T-helper 9 cell (primary cell): ENCODE measurements around the gene MANSC1.
"Not testable (repeated sequence)": the region's sequence is repeated elsewhere in the genome, so short reads cannot be mapped to it uniquely, and the experiment has no call there.

Experiments used
- DNase-seq: peaks from one replicate; pipeline ENCODE4 v3.0.0-alpha.2; 2020

MANSC1 gene

DNA sequence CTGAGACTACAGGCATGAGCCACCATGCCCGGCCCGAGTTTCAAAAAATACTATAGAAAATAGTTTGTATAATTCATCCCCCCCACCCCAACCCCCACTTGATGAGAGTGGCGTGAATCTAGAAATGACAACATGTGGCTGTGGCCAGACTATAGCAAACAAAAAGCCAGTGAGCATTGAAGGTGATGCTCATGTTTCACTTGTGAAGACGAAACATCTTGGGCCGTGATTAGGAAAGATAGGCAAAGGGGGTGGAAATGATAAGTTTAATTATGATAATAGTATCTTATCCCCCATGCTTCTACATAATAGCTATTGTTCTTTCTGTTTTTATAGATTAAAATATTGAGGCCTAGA is 15.4 kb upstream of the MANSC1 start:
- no peak for DNase-seq

DNA sequence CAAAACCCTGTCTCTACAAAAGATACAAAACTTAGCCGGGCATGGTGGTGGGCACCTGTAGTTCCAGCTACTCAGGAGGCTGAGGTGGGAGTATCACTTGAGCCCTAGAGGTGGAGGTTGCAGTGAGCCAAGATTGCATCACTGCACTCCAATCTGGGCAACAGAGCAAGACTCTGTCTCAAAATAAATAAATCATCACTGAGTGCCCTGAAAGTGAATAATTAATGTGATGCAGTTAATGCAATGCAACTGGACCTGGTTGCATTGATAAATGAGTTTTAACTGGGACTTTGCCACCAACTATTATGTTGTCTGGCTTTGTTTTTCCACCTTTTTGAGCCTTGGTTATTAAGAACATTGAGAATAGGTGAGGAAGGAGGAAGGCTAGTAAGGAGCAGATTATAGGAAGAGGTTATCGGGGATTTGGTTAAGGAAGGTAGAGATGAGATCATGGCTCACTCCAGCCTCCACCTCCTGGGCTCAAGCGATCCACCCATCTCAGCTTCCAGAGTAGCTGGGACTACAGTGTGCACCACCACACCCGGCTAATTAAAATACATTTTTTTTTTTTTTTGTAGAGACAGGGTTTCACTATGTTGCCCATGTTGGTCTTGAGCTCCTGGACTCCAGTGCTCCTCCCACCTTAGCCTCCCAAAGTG is 14.9 kb upstream of the MANSC1 start:
- DNase-seq = no peak

DNA sequence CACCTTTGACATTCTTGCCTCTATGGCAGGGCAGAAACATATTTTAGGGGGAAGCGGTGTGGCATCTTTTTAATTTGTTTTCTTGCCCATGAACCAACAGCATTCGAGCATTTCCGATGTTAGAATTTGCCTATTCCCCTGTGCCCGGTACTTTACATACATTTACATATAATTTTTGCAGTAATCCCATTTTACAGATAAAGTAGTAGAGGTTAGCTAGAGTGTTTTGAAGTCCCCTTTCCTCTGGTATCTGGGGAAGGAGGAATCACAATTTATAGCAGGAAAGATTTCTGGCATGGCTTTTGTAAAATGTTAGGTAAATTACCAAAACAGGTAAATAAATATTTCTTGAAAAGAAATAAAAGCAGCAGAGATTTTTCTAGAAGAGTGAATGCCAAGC is 8.5 kb upstream of the MANSC1 start:
- DNase-seq = no peak

DNA sequence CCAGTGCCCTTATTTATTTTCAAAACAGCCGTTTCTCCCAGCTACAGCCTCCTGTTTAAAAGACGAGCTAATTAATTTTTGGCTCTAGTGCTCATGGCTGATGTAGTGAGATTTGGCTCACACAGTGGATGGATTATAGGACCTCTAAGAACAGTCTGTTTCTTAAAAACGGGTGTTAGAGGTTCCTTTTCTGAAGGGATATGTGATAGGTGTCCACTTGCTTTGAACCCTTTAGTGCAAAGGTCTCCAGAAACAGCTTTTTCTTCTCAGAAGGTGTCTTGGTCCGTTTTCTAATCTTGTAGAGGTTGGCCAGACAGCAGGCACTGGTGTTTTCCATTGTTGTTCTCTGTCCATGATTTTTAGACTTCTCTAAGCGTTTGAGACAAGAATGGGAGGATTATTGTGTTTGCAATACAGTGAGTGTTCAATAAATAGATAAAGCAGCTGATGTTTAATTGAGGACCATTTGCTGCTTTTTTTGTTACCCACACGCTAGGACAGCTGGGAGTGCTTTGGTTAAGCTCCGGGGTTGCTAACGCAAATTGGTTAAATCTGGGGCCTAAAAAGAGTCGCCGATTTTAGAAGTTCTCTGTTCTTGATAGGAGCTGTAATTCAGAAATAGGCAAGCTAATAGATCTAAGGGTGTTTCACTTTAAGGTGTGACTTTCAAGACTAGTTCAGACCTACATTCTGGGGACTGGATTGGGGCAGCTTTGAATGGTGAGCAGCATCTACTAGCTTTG is 7.8 kb upstream of the MANSC1 start:
- DNase-seq = no peak

DNA sequence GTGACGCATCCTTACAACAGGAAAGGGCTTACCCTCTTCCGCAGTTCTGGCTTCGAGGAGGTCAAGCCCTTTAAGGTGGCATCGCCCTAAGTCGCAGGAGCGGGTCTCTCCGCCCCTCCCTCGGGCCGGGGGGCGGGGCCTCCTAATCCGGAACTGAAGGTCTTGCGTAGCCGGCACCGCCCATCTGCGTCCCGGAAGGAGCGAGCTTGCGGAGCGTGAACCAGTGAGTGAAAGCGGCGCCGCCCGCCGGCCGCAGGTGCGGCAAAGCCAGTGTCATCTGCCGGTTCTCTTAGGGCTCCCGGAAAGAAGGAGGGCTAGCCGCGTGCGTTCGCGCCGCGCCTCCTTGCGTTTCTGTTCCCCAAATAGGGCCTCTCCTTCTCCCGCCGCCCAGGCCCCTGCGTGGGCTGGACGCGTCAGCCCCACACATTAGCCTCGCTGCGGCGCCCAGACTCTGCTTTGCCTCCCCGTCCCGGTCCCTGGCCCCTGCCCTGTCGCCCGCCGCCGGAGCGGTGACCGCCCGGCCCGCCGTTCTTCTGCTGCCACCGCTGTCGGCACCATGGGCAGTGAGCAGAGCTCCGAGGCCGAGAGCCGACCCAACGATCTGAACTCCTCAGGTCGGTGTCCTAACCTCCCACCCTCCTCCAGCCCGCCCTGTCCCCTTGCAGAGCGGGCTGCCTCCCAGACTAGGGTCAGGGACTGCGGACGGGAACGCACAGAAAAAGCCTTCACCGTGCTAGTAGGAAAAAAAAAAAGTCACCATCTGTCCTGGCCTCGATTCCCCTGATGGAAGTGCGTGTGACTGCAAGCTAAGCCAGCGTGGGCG is 7.1 kb upstream of the MANSC1 start, which contains the start of gene BORCS5:
BORCS5 (plus strand) TSS at position 183 of the 823 bp plus-strand sequence; CDS start at position 557, 374 bp downstream.
- peak; percentile 96 for DNase-seq

DNA sequence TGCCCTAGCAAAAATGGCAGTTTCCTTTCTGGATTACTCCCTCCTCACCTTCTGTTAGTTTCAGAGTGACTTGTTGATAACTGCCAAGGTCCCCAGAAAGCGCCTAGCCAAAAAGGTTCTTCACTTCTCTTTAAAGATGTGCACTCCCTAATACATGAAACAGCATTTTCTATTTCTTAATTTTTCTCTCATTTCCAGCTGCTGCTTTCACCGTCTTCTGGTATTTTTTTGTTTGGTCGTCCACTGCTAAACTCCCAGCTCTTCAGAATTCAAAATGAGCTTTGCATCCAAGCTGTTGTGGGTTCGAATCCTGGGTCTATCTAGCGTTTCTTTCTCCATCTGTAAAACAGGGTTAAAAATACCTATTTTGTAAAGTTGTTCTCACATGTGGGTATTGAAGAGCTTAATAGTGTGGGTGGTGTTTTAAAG is 6.4 kb upstream of the MANSC1 start:
- no peak for DNase-seq

DNA sequence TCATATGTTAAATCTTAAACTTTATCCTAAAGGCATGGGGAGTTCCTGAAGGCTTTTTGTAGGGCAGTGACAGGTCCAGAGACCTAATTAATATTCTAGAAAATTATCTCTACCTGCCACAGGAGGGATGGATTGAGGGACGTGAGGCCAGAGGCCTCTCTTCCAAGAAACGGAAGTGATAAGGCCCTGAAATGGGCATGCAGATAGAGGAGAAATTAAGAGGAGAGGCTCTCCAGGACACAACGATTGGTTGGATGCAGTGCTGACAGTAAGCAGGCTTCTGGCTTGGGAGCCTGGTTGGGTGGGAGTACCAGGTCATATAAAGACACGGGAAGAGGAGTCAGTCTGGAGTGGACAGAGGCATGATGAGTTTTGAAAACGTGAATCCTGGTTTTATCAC is 3.8 kb upstream of the MANSC1 start:
- DNase-seq = no peak

DNA sequence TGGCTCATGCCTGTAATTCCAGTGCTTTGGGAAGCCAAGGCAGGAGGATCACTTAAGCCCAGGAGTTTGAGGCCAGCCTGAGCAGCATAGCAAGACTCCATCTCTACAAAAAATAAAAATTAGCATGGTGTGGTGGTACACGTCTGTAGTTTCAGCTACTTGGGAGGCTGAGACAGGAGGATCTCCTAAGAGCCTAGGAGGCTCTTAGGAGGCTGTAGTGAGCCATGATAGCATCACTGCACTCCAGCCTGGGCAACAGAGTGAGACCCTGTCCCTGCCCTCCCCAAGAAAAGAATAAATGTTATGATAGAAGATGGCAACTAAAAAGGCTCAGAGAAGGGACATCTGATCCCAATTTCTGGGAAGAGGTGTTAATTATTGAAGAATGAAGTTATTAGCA is 3.2 kb upstream of the MANSC1 start:
- no peak for DNase-seq

DNA sequence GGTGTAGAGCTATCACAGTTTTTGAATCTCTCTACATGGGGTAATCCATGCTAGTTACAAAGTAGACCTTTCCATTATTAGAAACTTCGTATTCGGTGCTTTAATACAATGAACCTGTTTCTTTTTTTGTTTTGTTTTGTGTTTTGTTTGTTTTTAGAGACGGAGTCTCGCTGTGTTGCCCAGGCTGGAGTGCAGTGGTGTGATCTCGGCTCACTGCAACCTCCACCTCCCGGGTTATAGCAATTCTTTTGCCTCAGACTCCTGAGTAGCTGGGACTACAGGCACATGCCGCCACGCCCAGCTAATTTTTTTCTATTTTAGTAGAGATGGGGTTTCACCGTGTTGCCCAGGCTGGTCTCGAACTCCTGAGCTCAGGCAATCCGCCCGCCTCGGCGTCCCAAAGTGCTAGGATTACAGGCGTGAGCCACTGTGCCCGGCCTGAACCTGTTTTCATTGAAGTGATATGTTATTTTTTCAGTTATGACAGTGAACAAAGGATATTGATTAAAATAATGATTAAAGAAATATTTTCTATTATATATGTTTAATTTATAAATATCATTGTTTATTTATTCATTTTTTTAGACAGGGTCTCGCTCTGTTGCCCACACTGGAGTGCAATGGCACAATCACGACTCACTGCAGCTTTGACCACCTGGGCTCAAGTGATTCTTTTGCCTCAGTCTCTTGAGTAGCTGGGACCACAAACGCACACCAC is 1.6 kb upstream of the MANSC1 start:
- not testable (repeated sequence) for DNase-seq

DNA sequence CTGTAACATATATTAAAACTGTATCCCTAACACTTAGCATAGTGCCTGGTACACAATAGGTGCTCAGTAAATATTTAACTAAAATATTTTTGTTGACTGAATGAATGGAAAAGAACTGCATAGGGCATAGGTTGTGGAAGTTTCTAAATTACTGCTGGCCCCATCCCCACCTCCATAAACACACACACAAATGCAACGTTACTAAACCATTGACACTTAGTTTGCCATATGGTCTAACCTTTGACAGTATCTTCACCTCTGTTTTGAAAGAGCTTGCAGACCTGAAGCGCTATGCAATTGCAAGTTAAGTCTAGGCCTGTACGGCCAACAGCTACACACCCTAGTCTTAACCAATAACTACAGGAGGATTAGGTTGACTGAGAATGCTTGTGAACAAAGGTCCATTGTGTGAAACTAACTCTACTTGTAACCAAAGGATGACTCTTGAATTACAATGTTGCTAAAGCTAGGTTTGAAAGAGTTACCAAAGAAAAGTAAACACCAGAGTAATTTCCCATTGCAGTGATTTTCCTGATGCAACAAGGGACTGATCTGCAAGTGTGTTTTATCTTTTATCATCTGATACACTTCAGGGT is 924 bp upstream of the MANSC1 start:
- no peak for DNase-seq

DNA sequence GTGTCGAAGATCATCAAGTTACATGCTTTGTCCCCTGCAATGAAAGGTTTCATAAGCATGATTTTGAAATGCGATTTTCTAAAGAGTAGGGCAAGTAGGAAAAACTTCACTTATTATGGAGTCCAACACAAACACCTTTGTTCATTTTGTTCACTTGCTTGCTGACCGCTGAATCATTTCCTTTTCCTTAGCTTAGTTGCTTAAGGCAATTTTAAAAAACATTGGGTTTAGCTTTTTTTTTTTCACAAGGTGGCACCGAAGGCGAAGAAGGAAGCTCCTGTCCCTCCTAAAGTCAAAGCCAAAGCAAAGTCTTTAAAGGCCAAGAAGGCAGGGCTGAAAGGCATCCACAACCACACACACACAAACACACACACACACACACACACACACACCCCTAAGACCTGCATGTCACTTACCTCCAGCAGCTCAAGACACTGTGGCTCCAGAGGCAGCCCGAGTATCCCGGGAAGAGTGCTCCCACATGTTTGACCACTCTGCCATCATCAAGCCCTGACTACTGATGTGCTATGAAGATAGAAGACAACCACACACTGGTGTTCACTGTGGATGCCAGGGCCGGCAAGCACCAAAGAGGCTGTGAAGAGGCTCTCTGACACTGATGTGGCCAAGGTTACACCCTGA is 11.4 kb downstream of the MANSC1 start:
- no peak for DNase-seq

DNA sequence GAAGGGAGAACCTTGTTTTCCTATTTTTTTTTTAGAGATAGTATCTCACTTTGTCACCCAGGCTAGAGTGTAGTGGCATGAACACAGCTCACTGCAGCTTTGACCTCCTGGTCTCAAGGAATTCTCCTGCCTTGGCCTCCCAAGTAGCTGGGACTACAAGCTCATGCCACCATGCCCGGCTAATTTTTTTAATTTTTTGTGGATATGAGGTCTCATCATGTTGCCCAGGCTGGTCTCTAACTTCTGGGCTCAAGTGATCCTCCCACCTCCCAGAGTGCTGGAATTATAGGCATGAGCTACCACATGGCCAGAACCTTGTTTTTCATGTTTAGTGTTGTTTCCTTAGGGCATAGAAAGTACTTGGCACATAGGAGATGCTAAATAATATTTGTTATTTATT is 13.5 kb downstream of the MANSC1 start:
- DNase-seq = no peak

DNA sequence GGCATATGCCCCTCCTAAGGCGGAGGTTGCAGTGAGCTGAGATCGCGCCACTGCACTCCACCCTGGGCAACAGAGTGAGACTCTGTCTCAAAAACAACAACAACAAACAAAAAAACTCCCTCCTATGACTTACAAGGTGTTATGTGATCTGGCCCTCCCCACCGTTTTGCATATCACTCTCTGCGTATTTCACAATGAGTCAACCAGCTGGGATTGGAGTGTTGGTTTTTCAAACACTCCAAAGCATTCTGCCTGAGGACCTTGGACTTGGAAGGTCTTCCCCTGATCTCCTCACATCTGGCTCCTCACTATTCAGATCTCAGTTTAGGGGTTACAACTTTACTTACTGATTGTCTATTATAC is 14.0 kb downstream of the MANSC1 start:
- no peak for DNase-seq

DNA sequence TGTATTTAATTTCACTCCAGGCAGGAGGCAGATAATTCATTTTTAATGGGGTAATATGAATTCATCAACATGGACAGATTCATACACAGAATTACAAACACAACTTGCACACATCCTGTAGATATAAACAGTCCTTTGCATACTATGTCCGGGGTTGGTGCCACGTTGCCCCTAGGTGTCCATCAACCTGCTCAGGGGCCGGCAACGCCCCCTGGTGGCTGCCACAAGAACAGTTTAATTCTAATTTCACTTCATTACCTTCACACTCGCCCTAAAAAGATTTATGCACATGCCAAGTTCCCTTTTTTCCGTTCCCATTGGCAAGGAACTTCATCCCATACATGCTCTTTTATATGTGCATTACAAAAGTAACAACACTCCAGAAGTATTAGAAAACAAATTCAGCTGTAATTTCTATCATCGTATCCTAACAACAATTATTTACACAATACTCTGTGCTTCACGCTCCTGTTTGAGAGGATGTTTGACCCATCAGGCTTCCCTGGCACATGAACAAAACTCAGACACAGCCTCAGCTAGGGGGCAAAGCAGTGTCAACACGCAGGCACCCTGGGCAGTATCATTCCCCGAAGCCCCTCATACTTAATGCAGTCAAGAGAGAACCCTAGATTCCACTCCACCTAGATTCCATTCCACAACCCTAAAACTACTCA is 15.5 kb downstream of the MANSC1 start:
- DNase-seq = peak; percentile 55

DNA sequence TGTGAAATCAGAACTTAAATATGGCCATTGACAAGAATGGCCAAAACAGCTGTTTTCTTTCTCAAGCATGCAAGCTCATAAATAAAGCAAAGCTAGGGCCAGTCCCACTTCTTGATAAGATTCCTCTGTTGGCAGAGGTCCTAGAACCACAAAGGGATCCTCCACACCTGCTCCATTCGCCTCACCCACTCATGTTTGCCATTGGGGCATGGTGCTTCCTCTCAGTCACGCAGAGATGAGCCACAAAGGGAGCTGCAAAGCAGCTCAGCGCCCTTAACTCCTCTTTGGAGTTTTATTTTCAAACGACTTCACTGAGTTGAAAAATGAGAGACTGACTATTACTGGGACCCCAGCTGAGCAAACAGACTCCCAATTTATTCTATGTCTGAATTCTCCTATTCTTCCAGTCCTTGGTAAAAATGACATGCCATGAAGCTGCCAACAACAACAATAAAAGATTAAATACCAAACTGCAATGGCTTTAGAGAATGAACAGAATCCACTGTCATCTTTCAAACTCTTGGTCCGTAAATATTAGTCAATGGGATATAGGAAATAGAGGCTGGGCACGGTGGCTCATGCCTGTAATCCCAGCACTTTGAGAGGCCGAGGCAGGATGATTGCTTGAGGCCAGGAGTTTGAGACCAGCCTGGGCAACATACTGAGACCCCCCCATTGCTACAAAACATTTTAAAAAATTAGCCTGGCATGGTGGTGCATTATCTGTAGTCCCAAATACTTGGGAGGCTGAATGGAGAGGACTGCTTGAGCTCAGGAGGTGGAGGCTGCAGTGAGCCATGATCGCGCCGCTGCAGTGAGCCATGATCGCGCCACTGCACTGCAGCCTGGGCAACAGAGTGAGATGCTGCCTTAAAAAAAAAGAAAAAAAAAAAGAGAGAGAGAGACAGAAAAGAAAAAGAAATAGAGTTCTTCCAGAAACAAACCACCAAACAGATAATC is 16.4 kb downstream of the MANSC1 start:
- no peak for DNase-seq

DNA sequence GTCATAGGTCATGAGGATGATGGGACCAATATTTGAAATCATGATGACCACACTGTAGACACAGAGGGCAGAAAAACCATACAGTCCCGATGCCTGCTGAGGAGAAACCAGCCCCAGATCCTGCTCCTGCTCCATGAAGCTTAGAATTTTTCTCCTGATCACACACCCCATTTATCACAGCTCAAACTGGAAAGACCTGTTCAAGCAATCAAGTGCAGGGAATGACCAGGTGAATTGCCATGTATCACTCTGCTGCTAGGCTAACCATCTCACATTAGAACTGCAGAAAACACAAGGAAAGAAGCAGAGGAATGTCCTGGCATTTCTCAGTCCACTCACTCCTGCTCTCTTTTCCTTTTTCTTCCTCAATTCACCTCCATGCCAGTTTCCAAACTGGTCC is 18.1 kb downstream of the MANSC1 start:
- no peak for DNase-seq

DNA sequence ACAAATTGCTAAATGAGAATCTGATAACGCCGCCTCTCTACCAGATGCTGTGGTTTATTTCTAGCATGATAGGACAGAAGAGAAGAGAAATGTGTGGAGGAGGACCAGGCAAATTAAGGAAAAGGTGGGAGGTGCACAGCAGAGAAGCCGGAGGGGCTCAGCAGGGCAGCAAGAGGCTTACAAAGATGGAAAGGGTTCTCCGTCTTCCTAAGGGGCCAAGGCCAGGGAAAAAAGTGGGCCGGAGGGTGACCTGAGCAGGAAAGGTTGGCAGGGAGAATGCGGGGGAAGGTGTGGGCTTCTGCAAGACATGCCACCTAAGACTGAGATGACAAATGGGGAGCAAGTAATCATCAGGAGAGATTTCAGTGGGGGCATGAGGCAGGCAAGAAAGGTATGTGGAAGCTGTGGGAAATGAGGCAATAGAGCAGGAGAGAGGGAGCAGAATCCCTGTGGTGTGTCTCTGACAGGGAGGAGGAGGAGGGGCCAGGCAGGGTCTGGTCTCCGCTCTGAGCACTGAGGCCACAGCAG is 18.7 kb downstream of the MANSC1 start:
- DNase-seq = no peak

DNA sequence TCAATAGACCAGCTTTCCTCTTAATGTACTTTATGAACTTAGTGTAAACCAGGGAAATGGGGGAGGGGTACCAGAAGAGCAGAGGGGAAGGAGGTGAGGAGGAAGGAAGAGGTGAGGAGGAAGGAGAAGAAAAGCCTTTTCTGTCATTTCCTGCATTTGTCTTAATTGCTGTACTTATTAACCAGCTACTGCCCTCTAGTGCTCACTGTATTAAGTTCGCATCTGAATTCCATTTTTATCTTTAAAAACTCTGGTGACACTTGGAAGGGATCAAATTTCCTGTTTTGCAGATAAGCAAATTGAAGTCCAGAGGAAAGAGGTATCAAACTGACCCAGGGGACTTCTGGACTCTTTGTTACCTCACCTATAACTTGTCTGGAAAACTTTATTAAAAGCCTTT is 22.2 kb downstream of the MANSC1 start:
- DNase-seq = no peak

DNA sequence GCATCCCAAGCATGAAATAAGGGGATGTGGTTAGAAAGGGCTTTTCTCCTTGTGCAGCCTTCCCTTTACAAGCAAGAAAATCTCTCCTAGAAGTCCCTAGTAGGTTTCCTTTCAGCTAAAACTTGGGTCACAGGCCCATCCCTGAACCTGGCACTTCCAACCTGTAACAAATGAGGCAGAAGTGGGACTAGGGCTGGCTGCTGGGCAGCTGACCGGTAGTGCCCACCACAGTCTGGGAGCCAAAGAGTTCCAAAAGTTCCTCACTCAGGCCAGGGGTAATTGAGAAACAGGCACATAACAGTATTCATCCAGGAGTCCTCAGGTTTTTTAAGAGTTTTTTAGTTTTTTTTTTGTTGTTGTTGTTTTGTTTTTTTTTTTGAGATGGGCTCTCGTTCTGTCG is 23.8 kb downstream of the MANSC1 start:
- no peak for DNase-seq

DNA sequence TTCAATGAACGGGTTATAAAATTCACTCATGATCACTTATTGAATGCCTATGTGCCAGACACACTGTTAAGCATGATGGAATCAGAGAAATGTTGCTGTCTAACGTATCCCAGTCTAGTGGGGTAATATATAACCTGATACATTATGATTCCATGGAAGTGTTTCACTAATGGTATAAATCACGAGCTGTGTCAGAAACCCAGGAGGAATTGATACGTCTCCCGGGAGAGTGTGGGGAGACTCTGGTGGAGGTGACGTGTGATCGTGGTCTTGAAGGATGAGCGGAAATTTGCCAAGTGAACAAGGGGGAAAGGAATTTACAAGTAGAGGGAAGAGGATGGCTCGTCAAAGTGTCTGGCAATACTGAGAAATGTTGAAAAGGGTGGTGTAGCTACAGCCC is 26.5 kb downstream of the MANSC1 start:
- no peak for DNase-seq
